Measurements from ENCODE around the gene TMEM178A. TPM values are rescaled to one million over a fixed set of nuclear protein-coding genes. Genes with fewer than 3 reads are reported as not detected.

The TMEM178A gene
- total RNA-seq, 2 experiments from 2014 or later = 0.22 to 0.53 TPM

- POLR2A ChIA-PET = no interaction called here
- Histone ChIP-seq H3K4me1 (ENCODE audit: insufficient read depth, low read length) (no peaks in the 10 kb centered on the region), H3K9me3 (ENCODE audit: control insufficient read depth in 1 of 2, insufficient read depth in 1 of 2, low read length in 2 of 2) (no peaks in the 10 kb centered on the region), H3K27ac (ENCODE audit: low read depth in 1 of 2, low read length in 2 of 2) (no peak overlapping the region), H3K27me3 (ENCODE audit: control insufficient read depth in 1 of 2, insufficient read depth in 2 of 2, low read length in 2 of 2) (peaks cover 4 to 11% of the 10 kb centered on the region in 2 experiments), H3K36me3 (ENCODE audit: insufficient read depth, low read length) (no peaks in the 10 kb centered on the region), H3K4me3 (ENCODE audit: low read length) (no peak overlapping the region)
- CTCF ChIA-PET = no interaction called here
- no peaks in the 10 kb centered on the region for H3K36me3 Mint-ChIP-seq (ENCODE audit: low read depth)
- no peak for ATAC-seq (ENCODE audit: poor library complexity)
- no peak overlapping the region for H3K27ac Mint-ChIP-seq
- no peaks in the 10 kb centered on the region for H3K4me1 Mint-ChIP-seq (ENCODE audit: low read depth)
- no peak overlapping the region for H3K4me3 Mint-ChIP-seq
- no peaks in the 10 kb centered on the region for H3K9me3 Mint-ChIP-seq
- no peak for TF ChIP-seq CTCF (IDR thresholded peaks at IDR 0.05)
- peak in 5 of 14 experiments; percentile 2 to 46 (median 17) for DNase-seq
- H3K27me3 Mint-ChIP-seq = peaks cover 24% of the 10 kb centered on the region
- intact Hi-C loops (cut with DNase I, micrococcal nuclease) = no loop called here
These were observed 45.6 kb upstream of the TMEM178A start for GRCh38 chr2:39620067-39620466.

- H3K36me3 ChIP-seq (ENCODE audit: insufficient read depth, low read length) = no peaks in the 10 kb centered on the region
- TF ChIP-seq CTCF (IDR thresholded peaks at IDR 0.05) = no peak
- CTCF ChIA-PET = no interaction called here
- Mint-ChIP-seq H3K9me3 (no peaks in the 10 kb centered on the region), H3K36me3 (ENCODE audit: low read depth) (no peaks in the 10 kb centered on the region), H3K4me1 (ENCODE audit: low read depth) (no peaks in the 10 kb centered on the region), H3K27me3 (peaks cover 34% of the 10 kb centered on the region), H3K4me3 (no peak overlapping the region), H3K27ac (no peak overlapping the region)
- no peak overlapping the region for H3K27ac ChIP-seq (ENCODE audit: low read depth in 1 of 2, low read length in 2 of 2)
- no peak overlapping the region for H3K4me3 ChIP-seq (ENCODE audit: low read length)
- H3K27me3 ChIP-seq (ENCODE audit: control insufficient read depth in 1 of 2, insufficient read depth in 2 of 2, low read length in 2 of 2) = peaks cover 4 to 11% of the 10 kb centered on the region in 2 experiments
- intact Hi-C loops (cut with DNase I, micrococcal nuclease) = no loop called here
- H3K4me1 ChIP-seq (ENCODE audit: insufficient read depth, low read length) = no peaks in the 10 kb centered on the region
- no peak for DNase-seq
- no peaks in the 10 kb centered on the region for H3K9me3 ChIP-seq (ENCODE audit: control insufficient read depth in 1 of 2, insufficient read depth in 1 of 2, low read length in 2 of 2)
- ATAC-seq (ENCODE audit: poor library complexity) = no peak
- POLR2A ChIA-PET = no interaction called here
These were observed 44.1 kb upstream of the TMEM178A start for GRCh38 chr2:39621596-39621995.

GRCh38 chr2:39622860-39623259, 42.9 kb upstream of the TMEM178A start:
- H3K27me3 ChIP-seq (ENCODE audit: control insufficient read depth in 1 of 2, insufficient read depth in 2 of 2, low read length in 2 of 2) = peaks cover 4 to 11% of the 10 kb centered on the region in 2 experiments
- POLR2A ChIA-PET = no interaction called here
- H3K36me3 ChIP-seq (ENCODE audit: insufficient read depth, low read length) = no peaks in the 10 kb centered on the region
- H3K9me3 ChIP-seq (ENCODE audit: control insufficient read depth in 1 of 2, insufficient read depth in 1 of 2, low read length in 2 of 2) = no peaks in the 10 kb centered on the region
- H3K4me3 ChIP-seq (ENCODE audit: low read length) = no peak overlapping the region
- no peaks in the 10 kb centered on the region for H3K4me1 ChIP-seq (ENCODE audit: insufficient read depth, low read length)
- no peak overlapping the region for H3K27ac ChIP-seq (ENCODE audit: low read depth in 1 of 2, low read length in 2 of 2)
- no peak for TF ChIP-seq CTCF (IDR thresholded peaks at IDR 0.05)
- CTCF ChIA-PET = no interaction called here
- ATAC-seq (ENCODE audit: poor library complexity) = no peak
- no peak for DNase-seq
- Mint-ChIP-seq H3K27ac (no peak overlapping the region), H3K27me3 (peaks cover 28% of the 10 kb centered on the region), H3K4me3 (no peak overlapping the region), H3K4me1 (ENCODE audit: low read depth) (no peaks in the 10 kb centered on the region), H3K36me3 (ENCODE audit: low read depth) (no peaks in the 10 kb centered on the region), H3K9me3 (no peaks in the 10 kb centered on the region)
- intact Hi-C loops (cut with DNase I, micrococcal nuclease) = no loop called here

Data from CD4-positive, alpha-beta T cell (primary cell).